Parathyroid adenoma (tissue), 2 donors: ENCODE results near the gene KCNG1.

Experiments
- H2AFZ ChIP-seq: fragments of 300-600 bp; sonication (generic); one replicate; pipeline ENCODE4 v1.7.0; 2017; ENCODE audit warnings: antibody characterized with exemption, mild to moderate bottlenecking
- H3K27ac ChIP-seq: fragments of 300-600 bp; sonication (generic); one replicate; pipeline ENCODE4 v1.7.0; 2017
- H3K27me3 ChIP-seq: fragments of 300-600 bp; sonication (generic); one replicate; pipeline ENCODE4 v1.7.0; 2017; ENCODE audit warnings: low read length; ENCODE audit not compliant: control insufficient read depth, insufficient read depth
- H3K36me3 ChIP-seq: fragments of 300-600 bp; sonication (generic); one replicate; pipeline ENCODE4 v1.7.0; 2017; ENCODE audit warnings: low read length; ENCODE audit not compliant: control insufficient read depth, insufficient read depth
- H3K4me1 ChIP-seq: fragments of 300-600 bp; sonication (generic); one replicate; pipeline ENCODE4 v1.7.0; 2017; ENCODE audit warnings: control low read depth
- H3K4me2 ChIP-seq: fragments of 300-600 bp; sonication (generic); one replicate; pipeline ENCODE4 v1.7.0; 2017; ENCODE audit warnings: low read length
- H3K4me3 ChIP-seq: fragments of 300-600 bp; sonication (generic); one replicate; pipeline ENCODE4 v1.7.0; 2017; ENCODE audit warnings: low read depth, low read length
- H3K79me2 ChIP-seq: fragments of 300-600 bp; sonication (generic); one replicate; pipeline ENCODE4 v1.7.0; 2017; ENCODE audit warnings: control low read depth
- H3K9ac ChIP-seq: fragments of 300-600 bp; sonication (generic); one replicate; pipeline ENCODE4 v1.7.0; 2017; ENCODE audit warnings: mild to moderate bottlenecking
- H3K9me3 ChIP-seq: fragments of 300-600 bp; sonication (generic); one replicate; pipeline ENCODE4 v1.7.0; 2017; ENCODE audit warnings: low read length; ENCODE audit not compliant: control insufficient read depth
- TF ChIP-seq, protein P1 (sequence below): fragments of 300-600 bp; sonication (generic); IDR thresholded peaks from one replicate; pipeline ENCODE4 v1.7.0; 2017; ENCODE audit warnings: antibody characterized with exemption, mild to moderate bottlenecking
- donor health status: primary hyperparathyroidism.

The KCNG1 gene

DNA sequence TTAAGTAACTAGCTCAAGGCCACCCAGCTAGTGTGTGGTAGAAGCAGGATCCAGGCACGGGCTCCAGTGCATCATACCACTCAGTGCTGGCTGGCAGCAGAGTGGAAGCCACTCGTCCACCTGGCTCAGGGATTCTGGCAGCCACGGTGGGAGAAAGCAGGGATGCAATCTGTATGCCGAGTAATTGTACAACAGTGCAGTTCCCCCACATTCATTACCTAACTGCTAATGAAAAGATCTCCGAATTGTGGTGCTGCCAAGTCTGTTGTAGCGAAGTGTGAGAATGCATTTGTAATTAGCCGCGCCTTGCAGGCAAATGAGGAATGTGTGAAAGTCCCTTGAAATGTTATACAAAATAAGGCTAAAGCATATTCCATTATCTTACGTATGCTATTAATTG is 29.0 kb downstream of the KCNG1 start:
- Histone ChIP-seq H3K36me3 (no peaks in the 10 kb centered on the region), H3K27me3 (no peaks in the 10 kb centered on the region), H3K4me2 (no peak overlapping the region), H3K4me1 (no peaks in the 10 kb centered on the region), H3K9me3 (no peaks in the 10 kb centered on the region), H3K27ac (no peak overlapping the region), H3K79me2 (no peaks in the 10 kb centered on the region), H3K4me3 (no peak overlapping the region), H2AFZ (no peak overlapping the region), H3K9ac (no peak overlapping the region)
- TF ChIP-seq, protein P1, sequence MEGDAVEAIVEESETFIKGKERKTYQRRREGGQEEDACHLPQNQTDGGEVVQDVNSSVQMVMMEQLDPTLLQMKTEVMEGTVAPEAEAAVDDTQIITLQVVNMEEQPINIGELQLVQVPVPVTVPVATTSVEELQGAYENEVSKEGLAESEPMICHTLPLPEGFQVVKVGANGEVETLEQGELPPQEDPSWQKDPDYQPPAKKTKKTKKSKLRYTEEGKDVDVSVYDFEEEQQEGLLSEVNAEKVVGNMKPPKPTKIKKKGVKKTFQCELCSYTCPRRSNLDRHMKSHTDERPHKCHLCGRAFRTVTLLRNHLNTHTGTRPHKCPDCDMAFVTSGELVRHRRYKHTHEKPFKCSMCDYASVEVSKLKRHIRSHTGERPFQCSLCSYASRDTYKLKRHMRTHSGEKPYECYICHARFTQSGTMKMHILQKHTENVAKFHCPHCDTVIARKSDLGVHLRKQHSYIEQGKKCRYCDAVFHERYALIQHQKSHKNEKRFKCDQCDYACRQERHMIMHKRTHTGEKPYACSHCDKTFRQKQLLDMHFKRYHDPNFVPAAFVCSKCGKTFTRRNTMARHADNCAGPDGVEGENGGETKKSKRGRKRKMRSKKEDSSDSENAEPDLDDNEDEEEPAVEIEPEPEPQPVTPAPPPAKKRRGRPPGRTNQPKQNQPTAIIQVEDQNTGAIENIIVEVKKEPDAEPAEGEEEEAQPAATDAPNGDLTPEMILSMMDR: no peak

DNA sequence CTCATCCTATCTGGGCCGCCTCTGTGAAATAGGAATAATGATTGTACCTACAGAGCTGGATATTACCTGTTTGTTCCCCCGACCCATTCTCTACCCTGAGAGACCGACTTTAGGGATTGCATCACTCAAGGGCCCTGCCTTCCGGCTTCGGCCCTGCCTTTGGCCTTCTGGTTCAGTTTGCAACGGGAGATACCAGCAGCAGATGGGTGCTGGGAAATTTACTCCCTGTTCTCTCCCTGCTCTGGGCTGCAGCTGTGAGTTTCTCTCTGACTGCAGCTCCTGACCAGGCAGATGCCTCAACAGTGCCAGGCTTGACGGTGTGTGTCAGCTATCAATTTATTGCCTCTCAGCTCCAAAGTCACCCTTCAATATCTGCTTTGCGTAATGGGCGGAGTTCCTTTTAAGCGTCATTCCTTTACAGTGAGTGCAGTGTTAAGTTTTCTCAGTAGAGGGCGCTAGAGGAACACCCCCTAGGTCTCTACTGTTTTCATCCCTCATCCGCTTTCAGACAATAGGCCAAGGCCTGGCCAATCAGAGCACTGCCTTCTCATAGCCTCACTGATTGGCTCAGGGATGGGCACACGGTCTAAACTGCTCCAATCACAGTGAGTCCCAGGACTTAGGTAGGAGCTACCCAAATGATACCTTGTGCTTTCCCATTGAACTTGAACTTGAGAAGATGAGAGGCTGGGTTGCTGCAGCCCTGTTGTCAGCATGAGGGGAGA is 30.0 kb downstream of the KCNG1 start:
- TF ChIP-seq, protein P1: no peak
- Histone ChIP-seq H3K9ac (no peak overlapping the region), H3K79me2 (no peaks in the 10 kb centered on the region), H3K27me3 (no peaks in the 10 kb centered on the region), H2AFZ (no peak overlapping the region), H3K27ac (no peak overlapping the region), H3K9me3 (no peaks in the 10 kb centered on the region), H3K4me2 (no peak overlapping the region), H3K4me3 (no peak overlapping the region), H3K4me1 (no peaks in the 10 kb centered on the region), H3K36me3 (no peaks in the 10 kb centered on the region)

DNA sequence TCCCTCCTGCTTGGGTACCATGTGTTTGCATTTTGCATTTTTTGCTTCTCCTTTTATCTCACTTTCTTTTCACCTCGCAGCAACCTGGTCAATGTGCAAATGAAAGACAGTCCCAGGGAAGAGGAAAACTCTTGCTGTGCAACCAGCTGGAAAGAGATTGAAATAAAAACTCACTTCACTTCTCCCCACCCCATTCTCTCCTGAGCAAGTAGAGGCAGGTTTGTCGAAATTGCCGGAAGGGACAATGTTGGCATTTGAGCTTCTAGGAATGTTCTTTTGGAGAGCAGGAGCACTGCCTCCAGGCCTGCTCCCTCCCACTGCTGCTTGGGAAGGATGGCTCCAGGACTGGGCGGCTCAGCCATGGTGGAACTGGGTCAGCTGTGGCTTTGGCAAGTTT is 30.6 kb downstream of the KCNG1 start:
- TF ChIP-seq, protein P1: no peak
- Histone ChIP-seq H3K36me3 (no peaks in the 10 kb centered on the region), H3K4me3 (no peak overlapping the region), H3K79me2 (no peaks in the 10 kb centered on the region), H3K27ac (no peak overlapping the region), H3K9ac (no peak overlapping the region), H3K9me3 (no peaks in the 10 kb centered on the region), H3K4me2 (no peak overlapping the region), H3K4me1 (no peaks in the 10 kb centered on the region), H3K27me3 (no peaks in the 10 kb centered on the region), H2AFZ (no peak overlapping the region)

DNA sequence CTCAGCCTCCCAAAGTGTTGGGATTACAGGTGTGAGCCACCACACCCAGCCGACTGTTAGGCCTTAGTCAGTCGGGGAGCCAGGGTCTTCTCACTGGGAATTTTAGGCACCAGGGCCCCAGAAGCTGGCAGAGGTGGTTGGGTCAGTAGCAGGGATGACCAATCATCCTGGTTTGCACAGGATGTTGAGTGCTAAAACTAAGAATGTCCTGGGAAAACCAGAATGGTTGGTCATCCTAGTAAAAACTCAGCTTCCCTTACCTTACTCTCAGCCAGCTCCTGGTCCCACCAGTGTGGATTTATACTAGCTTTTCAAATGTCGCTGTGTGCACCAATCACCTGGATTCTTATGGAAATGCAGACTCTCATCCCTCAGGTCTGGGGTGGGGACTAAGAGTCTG is 31.8 kb downstream of the KCNG1 start:
- Histone ChIP-seq H3K4me1 (no peaks in the 10 kb centered on the region), H3K9me3 (no peaks in the 10 kb centered on the region), H3K36me3 (no peaks in the 10 kb centered on the region), H3K27me3 (no peaks in the 10 kb centered on the region), H3K27ac (no peak overlapping the region), H3K4me2 (no peak overlapping the region), H2AFZ (no peak overlapping the region), H3K79me2 (no peaks in the 10 kb centered on the region), H3K9ac (no peak overlapping the region), H3K4me3 (no peak overlapping the region)
- TF ChIP-seq, protein P1: no peak
